Measurements from ENCODE around the gene JPH2. TPM values are rescaled to one million over a fixed set of nuclear protein-coding genes. Genes with fewer than 3 reads are reported as not detected.
A peak's percentile ranks its signal among the peaks of the same experiment; 100 is the strongest.

Gene JPH2
- polyA plus RNA-seq, 1 experiment = 14.7 TPM

GRCh38 chr20:44188752-44189151 is 1.8 kb upstream of the JPH2 start:
- no peak overlapping the region for H3K4me3 ChIP-seq (ENCODE audit: low read depth, low read length)
- CTCF ChIA-PET = interaction anchor here (1.1 to 8.2 kb wide), 8 partner anchors 9 to 439 kb away, joined by 3 to 307 read pairs (median 11); no protein-coding TSS in a partner anchor
- no peak for DNase-seq (ENCODE audit: low read depth)
- TF ChIP-seq CTCF (IDR thresholded peaks at IDR 0.05; ENCODE audit: insufficient read depth, low read depth, low read length) = no peak
- no peaks in the 10 kb centered on the region for H3K36me3 ChIP-seq (ENCODE audit: control insufficient read depth, insufficient read depth, low read length)
- POLR2A ChIA-PET = interaction anchor here (0.6 kb wide), 1 partner anchor 83 kb away, joined by 5 read pairs; no protein-coding TSS in a partner anchor
- no peaks in the 10 kb centered on the region; the same call in 1 of the 2 replicates for H3K27me3 ChIP-seq (ENCODE audit: control insufficient read depth, insufficient read depth, low read length)

GRCh38 chr20:44187772-44188709 is 1.1 kb upstream of the JPH2 start:
- H3K27me3 ChIP-seq (ENCODE audit: control insufficient read depth, insufficient read depth, low read length) = no peaks in the 10 kb centered on the region; the same call in 1 of the 2 replicates
- ChIA-PET CTCF (interaction anchor here (0.5 to 8.2 kb wide), 14 partner anchors 9 to 465 kb away, joined by 3 to 307 read pairs (median 3); no protein-coding TSS in a partner anchor), POLR2A (interaction anchor here (0.6 to 1.1 kb wide), 2 partner anchors 71 to 82 kb away, joined by 3 to 5 read pairs; no protein-coding TSS in a partner anchor)
- peak; percentile 53 for DNase-seq (ENCODE audit: low read depth)
- no peaks in the 10 kb centered on the region for H3K36me3 ChIP-seq (ENCODE audit: control insufficient read depth, insufficient read depth, low read length)
- no peak for TF ChIP-seq CTCF (IDR thresholded peaks at IDR 0.05; ENCODE audit: insufficient read depth, low read depth, low read length)
- H3K4me3 ChIP-seq (ENCODE audit: low read depth, low read length) = peak overlapping the region; percentile 44

- POLR2A ChIA-PET = no interaction called here
- TF ChIP-seq CTCF (IDR thresholded peaks at IDR 0.05; ENCODE audit: insufficient read depth, low read depth, low read length) = no peak
- H3K36me3 ChIP-seq (ENCODE audit: control insufficient read depth, insufficient read depth, low read length) = no peaks in the 10 kb centered on the region
- CTCF ChIA-PET = interaction anchor here (1.0 to 8.2 kb wide), 7 partner anchors 9 to 74 kb away, joined by 3 to 307 read pairs (median 4); no protein-coding TSS in a partner anchor
- H3K4me3 ChIP-seq (ENCODE audit: low read depth, low read length) = peak overlapping the region; percentile 44
- no peaks in the 10 kb centered on the region; the same call in 1 of the 2 replicates for H3K27me3 ChIP-seq (ENCODE audit: control insufficient read depth, insufficient read depth, low read length)
- no peak for DNase-seq (ENCODE audit: low read depth)
Observed at GRCh38 chr20:44186674-44187053, 324 bp downstream of the JPH2 start.

GRCh38 chr20:44186201-44186600 is 787 bp downstream of the JPH2 start:
- TF ChIP-seq CTCF (IDR thresholded peaks at IDR 0.05; ENCODE audit: insufficient read depth, low read depth, low read length) = no peak
- DNase-seq (ENCODE audit: low read depth) = no peak
- CTCF ChIA-PET = interaction anchor here (8.2 kb wide), 1 partner anchor 73 kb away, joined by 307 read pairs; no protein-coding TSS in a partner anchor
- H3K36me3 ChIP-seq (ENCODE audit: control insufficient read depth, insufficient read depth, low read length) = no peaks in the 10 kb centered on the region
- no peaks in the 10 kb centered on the region; the same call in 1 of the 2 replicates for H3K27me3 ChIP-seq (ENCODE audit: control insufficient read depth, insufficient read depth, low read length)
- POLR2A ChIA-PET = no interaction called here
- peak overlapping the region; percentile 44 for H3K4me3 ChIP-seq (ENCODE audit: low read depth, low read length)

- H3K36me3 ChIP-seq (ENCODE audit: control insufficient read depth, insufficient read depth, low read length) = no peaks in the 10 kb centered on the region
- no peaks in the 10 kb centered on the region for H3K27me3 ChIP-seq (ENCODE audit: control insufficient read depth, insufficient read depth, low read length)
- no peak for TF ChIP-seq CTCF (IDR thresholded peaks at IDR 0.05; ENCODE audit: insufficient read depth, low read depth, low read length)
- DNase-seq (ENCODE audit: low read depth) = no peak
- H3K4me3 ChIP-seq (ENCODE audit: low read depth, low read length) = no peak overlapping the region
- POLR2A ChIA-PET = no interaction called here
- CTCF ChIA-PET = interaction anchor here (1.3 to 8.2 kb wide), 3 partner anchors 10 to 73 kb away, joined by 5 to 307 read pairs (median 10); no protein-coding TSS in a partner anchor
Observed at GRCh38 chr20:44185574-44185973, 1.4 kb downstream of the JPH2 start.

Data from BJ (cell line).